Activated CD8-positive, alpha-beta memory T cell treated with anti-CD3 and anti-CD28 coated beads for 36 hours (primary cell): ENCODE results near the gene GIPR. TPM values are rescaled to one million over a fixed set of nuclear protein-coding genes. Genes with fewer than 3 reads are reported as not detected.

Experiments
- total RNA-seq, 2 experiments: library from RNA; stranded (reverse); gene quantifications; one replicate each; pipeline ENCODE4 v1.2.3, GENCODE V29; 2021

GIPR gene
- total RNA-seq, 2 experiments from 2014 or later = 2.4 to 2.8 TPM

Other genes starting within 250 kb of the GIPR start
- 10 to 100 TPM; 68.0 to 71.9 TPM for gene ERCC1, start 244.3 kb upstream of the GIPR start, total RNA-seq
- 1 to 10 TPM; 2.8 to 3.9 TPM for gene FOSB, start 200.2 kb upstream of the GIPR start, total RNA-seq
- gene RTN2, start 171.2 kb upstream of the GIPR start, total RNA-seq = 1 to 10 TPM; 2.1 to 2.5 TPM
- gene PPM1N, start 169.8 kb upstream of the GIPR start, total RNA-seq = 1 to 10 TPM; 2.0 to 3.0 TPM
- 100 to 1,000 TPM; 186 to 193 TPM for gene VASP, start 160.7 kb upstream of the GIPR start, total RNA-seq
- 10 to 100 TPM; 14.0 to 14.5 TPM for gene OPA3, start 83.4 kb upstream of the GIPR start, total RNA-seq
- not detected for gene GPR4, start 66.0 kb upstream of the GIPR start, total RNA-seq
- 100 to 1,000 TPM; 121 to 122 TPM for gene EML2, start 28.8 kb upstream of the GIPR start, total RNA-seq
- 100 to 1,000 TPM; 777 to 805 TPM for gene SNRPD2, start 23.7 kb downstream of the GIPR start, total RNA-seq
- 10 to 100 TPM; 17.9 to 20.1 TPM for gene QPCTL, start 24.4 kb downstream of the GIPR start, total RNA-seq
- 10 to 100 TPM; 26.5 to 30.4 TPM for gene FBXO46, start 62.7 kb downstream of the GIPR start, total RNA-seq
- under 1 TPM; 0.08 to 0.11 TPM for gene MEIOSIN, start 65.2 kb downstream of the GIPR start, total RNA-seq
- 1 to 10 TPM; 2.0 to 2.5 TPM for gene SIX5, start 101.0 kb downstream of the GIPR start, total RNA-seq
- gene DMPK, start 114.3 kb downstream of the GIPR start, total RNA-seq = 10 to 100 TPM; 19.0 to 22.2 TPM
- gene DMWD, start 124.6 kb downstream of the GIPR start, total RNA-seq = 10 to 100 TPM; 55.3 to 56.3 TPM
- under 1 TPM; 0.17 to 0.23 TPM for gene RSPH6A, start 147.1 kb downstream of the GIPR start, total RNA-seq
- 100 to 1,000 TPM; 117 to 124 TPM for gene SYMPK, start 194.9 kb downstream of the GIPR start, total RNA-seq
- under 1 TPM; 0.52 to 0.74 TPM for gene FOXA3, start 196.1 kb downstream of the GIPR start, total RNA-seq
- gene IRF2BP1, start 217.9 kb downstream of the GIPR start, total RNA-seq = 10 to 100 TPM; 14.6 to 16.1 TPM
- 1 to 10 TPM; 5.9 to 6.0 TPM for gene MYPOP, start 234.4 kb downstream of the GIPR start, total RNA-seq
- not detected for gene NANOS2, start 246.6 kb downstream of the GIPR start, total RNA-seq